HepG2 (cell line): ENCODE data around the gene LRPAP1. TPM values are rescaled to one million over a fixed set of nuclear protein-coding genes. Genes with fewer than 3 reads are reported as not detected.

Experiments used
- ATAC-seq: fragments of 200-7000 bp; cut with Tn5 transposase; 3 replicates; pipeline ENCODE4 v1.9.1; 2020; ENCODE audit warnings: mild to moderate bottlenecking, moderate library complexity
- BruUV-seq: library from RNA; stranded (reverse); fragments of 400-500 nt; replicated peaks from 2 replicates; lab custom pipeline; 2021; lab: Mats Ljungman, UMichigan
- CTCF ChIA-PET: fragments of 300-600 bp; formaldehyde crosslinking; extraction: SDS; loops from one replicate; lab custom pipeline; 2021; ENCODE audit warnings: low total read pairs, inconsistent platforms, low intra/inter-chr PET ratio; lab: Yijun Ruan, JAX
- POLR2A ChIA-PET: fragments of 350-600 bp; sonication (Branson Sonifier 250); formaldehyde crosslinking; loops from one replicate; lab custom pipeline; 2020; ENCODE audit warnings: antibody characterized with exemption, inconsistent platforms; lab: Yijun Ruan, JAX
- DNase-seq: peaks from one replicate; pipeline ENCODE4 v3.0.0-alpha.2; 2015; ENCODE audit warnings: low spot score
- FAIRE-seq: peaks from 3 replicates; lab custom pipeline; 2011; peaks lifted over from hg19 to GRCh38; lab: Jason Lieb, UNC
- H2AFZ ChIP-seq: one replicate; pipeline ENCODE4 v1.6.1; 2011; ENCODE audit warnings: low read length, inconsistent platforms
- H3K27ac ChIP-seq: fragments of 300-600 bp; 3 replicates; pipeline ENCODE4 v1.8.0; 2011; ENCODE audit warnings: mixed run types, mild to moderate bottlenecking, mixed read lengths, low read length, inconsistent platforms; ENCODE audit not compliant: insufficient read depth; ENCODE audit errors: extremely low read length
- H3K27me3 ChIP-seq, 2 experiments: fragments of 200-600 bp in 1 of 2; 2 replicates in 1 of 2; 3 replicates in 1 of 2; pipeline versions ENCODE4 v1.6.0 to v1.8.0; 2011; ENCODE audit warnings: low read length in 2 of 2, mild to moderate bottlenecking in 2 of 2, moderate library complexity in 2 of 2, inconsistent platforms in 1 of 2; ENCODE audit not compliant: insufficient read depth in 2 of 2, control insufficient read depth in 1 of 2
- H3K36me3 ChIP-seq, 2 experiments: fragments of 200-600 bp in 1 of 2; replicated peaks in 1 of 2; 2 replicates in 1 of 2; 3 replicates in 1 of 2; pipeline versions ENCODE4 v1.5.1 to v1.8.0; 2011; ENCODE audit warnings: low read length in 2 of 2, inconsistent platforms in 1 of 2; ENCODE audit not compliant: insufficient read depth in 2 of 2, control insufficient read depth in 1 of 2
- H3K4me1 ChIP-seq: 2 replicates; pipeline ENCODE4 v1.5.1; 2012; ENCODE audit warnings: low read length, inconsistent platforms; ENCODE audit not compliant: insufficient read depth
- H3K4me2 ChIP-seq: 2 replicates; pipeline ENCODE4 v1.6.0; 2011; ENCODE audit warnings: low read depth, low read length, inconsistent platforms
- H3K4me3 ChIP-seq, 3 experiments: fragments of 200-600 bp in 1 of 3; sonication (generic), shearing (Covaris generic) in 1 of 3; replicated peaks in 1 of 3; 2 replicates each; pipeline ENCODE4 v1.5.1; 2011 to 2016; ENCODE audit warnings: low read length in 3 of 3, inconsistent platforms in 2 of 3, low read depth in 2 of 3, mild to moderate bottlenecking in 2 of 3, control low read depth in 1 of 3, mixed read lengths in 1 of 3; ENCODE audit not compliant: insufficient read depth in 1 of 3
- H3K79me2 ChIP-seq: one replicate; pipeline ENCODE4 v1.6.1; 2011; ENCODE audit warnings: low read length, inconsistent platforms; ENCODE audit not compliant: insufficient read depth
- H3K9ac ChIP-seq: 2 replicates; pipeline ENCODE4 v1.6.0; 2011; ENCODE audit warnings: mild to moderate bottlenecking, low read depth, low read length, inconsistent platforms; ENCODE audit not compliant: insufficient read depth
- H3K9me3 ChIP-seq: 2 replicates; pipeline ENCODE4 v1.5.1; 2012; ENCODE audit warnings: mild to moderate bottlenecking, low read length
- H4K20me1 ChIP-seq: 2 replicates; pipeline ENCODE4 v1.6.0; 2011; ENCODE audit warnings: inconsistent platforms, mild to moderate bottlenecking, low read length, moderate library complexity; ENCODE audit not compliant: insufficient read depth
- CENPX ChIP-seq: sonication (generic); formaldehyde crosslinking; IDR thresholded peaks from 2 replicates; pipeline ENCODE4 v1.9.0; 2021; ENCODE audit warnings: mild to moderate bottlenecking, missing genetic modification reagents, moderate library complexity
- GTF2F1 ChIP-seq: fragments of 150-350 bp; IDR thresholded peaks from 2 replicates; pipeline ENCODE4 v1.6.1; 2014; ENCODE audit warnings: low read length
- MXD3 ChIP-seq: IDR thresholded peaks from 2 replicates; pipeline ENCODE4 v1.6.1; 2016; ENCODE audit warnings: mild to moderate bottlenecking, missing biosample characterization, missing genetic modification reagents
- PHF8 ChIP-seq: sonication (generic); formaldehyde crosslinking; IDR thresholded peaks from 2 replicates; pipeline ENCODE4 v1.5.0; 2020; ENCODE audit warnings: missing genetic modification reagents
- REST ChIP-seq, 2 experiments: IDR thresholded peaks; 2 replicates each; pipeline ENCODE4 v1.6.1; 2011 to 2012; ENCODE audit warnings: low read length in 2 of 2, borderline replicate concordance in 1 of 2, low read depth in 1 of 2, mild to moderate bottlenecking in 1 of 2, moderate library complexity in 1 of 2
- RFX1 ChIP-seq: fragments of 450-650 bp; IDR thresholded peaks from 2 replicates; pipeline ENCODE4 v1.6.1; 2017
- SYNCRIP ChIP-seq: fragments of 200-400 bp; formaldehyde crosslinking; IDR thresholded peaks from 2 replicates; pipeline ENCODE4 v1.6.1; 2018; ENCODE audit warnings: mild to moderate bottlenecking, low read depth, low read length; ENCODE audit not compliant: insufficient read depth
- TOE1 ChIP-seq: sonication (generic); formaldehyde crosslinking; IDR thresholded peaks from 2 replicates; pipeline ENCODE4 v1.4.0; 2020; ENCODE audit warnings: mild to moderate bottlenecking, missing genetic modification reagents
- ZBTB2 ChIP-seq: sonication (generic); formaldehyde crosslinking; IDR thresholded peaks from 2 replicates; pipeline ENCODE4 v1.8.0; 2022; ENCODE audit warnings: low read depth, missing genetic modification reagents
- ZBTB38 ChIP-seq: sonication (generic); formaldehyde crosslinking; IDR thresholded peaks from 2 replicates; pipeline ENCODE4 v1.5.1; 2020; ENCODE audit warnings: mild to moderate bottlenecking, missing genetic modification reagents
- ZMYM2 ChIP-seq: sonication (generic); formaldehyde crosslinking; IDR thresholded peaks from 2 replicates; pipeline ENCODE4 v1.8.0; 2022; ENCODE audit warnings: mild to moderate bottlenecking, missing genetic modification reagents
- ZNF205 ChIP-seq: IDR thresholded peaks from 2 replicates; pipeline ENCODE4 v1.6.1; 2018; ENCODE audit warnings: missing biosample characterization, missing genetic modification reagents
- ZNF251 ChIP-seq: sonication (generic); formaldehyde crosslinking; IDR thresholded peaks from 2 replicates; pipeline ENCODE4 v1.9.0; 2021; ENCODE audit warnings: mild to moderate bottlenecking, missing genetic modification reagents
- ZNF317 ChIP-seq: sonication (generic); formaldehyde crosslinking; IDR thresholded peaks from 2 replicates; pipeline ENCODE4 v1.5.0; 2020; ENCODE audit warnings: mild to moderate bottlenecking, missing genetic modification reagents
- ZNF329 ChIP-seq: sonication (generic); formaldehyde crosslinking; IDR thresholded peaks from 2 replicates; pipeline ENCODE4 v1.9.0; 2021; ENCODE audit warnings: low read depth, mild to moderate bottlenecking, missing genetic modification reagents
- ZNF550 ChIP-seq: sonication (generic); formaldehyde crosslinking; IDR thresholded peaks from 2 replicates; pipeline ENCODE4 v1.4.0; 2020; ENCODE audit warnings: mild to moderate bottlenecking, missing genetic modification reagents, borderline replicate concordance
- ZNF792 ChIP-seq: IDR thresholded peaks from 2 replicates; pipeline ENCODE4 v1.6.1; 2016
- WGBS: methylation state at CpG from one replicate; pipeline ENCODE4 v1.1.6; 2017; ENCODE audit warnings: low lambda C conversion rate; 5-methylcytosine and 5-hydroxymethylcytosine counted together
- in situ Hi-C: cut with HindIII; loops from 2 replicates; pipeline ENCODE4 v1.10.0; 2017; ENCODE audit warnings: low pct_unique_long_range_greater_than_20kb; ENCODE audit not compliant: extremely low pct_ligation_motif_present
- intact Hi-C: fragments of 100-400 bp; cut with micrococcal nuclease; formaldehyde crosslinking; loops from one replicate; pipeline ENCODE4 v1.10.0; 2022; ENCODE audit not compliant: unreplicated experiment
- polyA plus RNA-seq, 8 experiments: library from polyadenylated mRNA; depleted of rRNA in 3 of 8; stranded (reverse) in 7 of 8; unstranded in 1 of 8; fragments of >200 nt; fragmentation: Illumina TruSeq in 4 of 8; extraction: Trizol in 4 of 8; gene quantifications; 2 replicates each; pipeline versions ENCODE4 v1.2.1 to v1.2.3, GENCODE V29; 2011 to 2016; ENCODE audit warnings: low read depth in 4 of 8, missing spikeins in 1 of 8, mixed read lengths in 1 of 8; ENCODE audit not compliant: insufficient read depth in 1 of 8
- total RNA-seq, 5 experiments: library from RNA; depleted of rRNA; stranded (reverse); fragments of >200 nt; fragmentation: Illumina TruSeq; extraction: Trizol; gene quantifications; 2 replicates each; pipeline ENCODE4 v1.2.3, GENCODE V29; 2016; ENCODE audit warnings: low read depth in 1 of 5

Gene LRPAP1
- total and polyA plus RNA-seq, 2 of the 13 experiments (the other 11 are each of a cell fraction or from before 2014, with no cell fraction given): 153 to 191 TPM

GRCh38 chr4:3514221-3514780 is 17.9 kb downstream of the LRPAP1 start:
- TF ChIP-seq ZNF550: no peak
- TF ChIP-seq CENPX (CRISPR knock-in tag): no peak
- TF ChIP-seq ZNF205 (CRISPR knock-in tag): no peak
- no peak for TF ChIP-seq RFX1
- no peak for TF ChIP-seq MXD3 (CRISPR knock-in tag)
- TF ChIP-seq ZBTB38: no peak
- TF ChIP-seq ZNF792: no peak
- TF ChIP-seq TOE1 (CRISPR knock-in tag): no peak
- no peak for TF ChIP-seq ZNF329
- no peak for TF ChIP-seq ZMYM2 (CRISPR knock-in tag)
- no peak for TF ChIP-seq ZNF317 (CRISPR knock-in tag)
- TF ChIP-seq REST (IDR thresholded peaks at IDR 0.05; ENCODE audit: borderline replicate concordance in 1 of 2, low read depth in 1 of 2, low read length in 2 of 2): no peak
- no peak for TF ChIP-seq ZNF251 (CRISPR knock-in tag)
- no peak for TF ChIP-seq PHF8 (CRISPR knock-in tag)
- no peak for TF ChIP-seq SYNCRIP
- TF ChIP-seq GTF2F1: no peak
- no peak for TF ChIP-seq ZBTB2 (CRISPR knock-in tag)
- intact Hi-C loops: no loop called here
- no peak for DNase-seq
- Histone ChIP-seq H3K9ac (no peak overlapping the region), H3K36me3 (peaks cover 26 to 70% of the 10 kb centered on the region in 2 experiments), H3K27ac (no peak overlapping the region), H4K20me1 (no peaks in the 10 kb centered on the region), H3K4me2 (no peak overlapping the region), H3K27me3 (no peaks in the 10 kb centered on the region), H2AFZ (no peak overlapping the region), H3K4me3 (no peak overlapping the region), H3K4me1 (no peaks in the 10 kb centered on the region), H3K79me2 (no peaks in the 10 kb centered on the region), H3K9me3 (no peaks in the 10 kb centered on the region)
- FAIRE-seq: no peak
- BruUV-seq: no TSS peak
- no peak for ATAC-seq
- WGBS: 97% methylated on average over 10 of the region's 17 CpGs
- in situ Hi-C loops: no loop called here
- ChIA-PET CTCF (no interaction called here), POLR2A (interaction anchor here (1.5 kb wide), 1 partner anchor 12 kb away, joined by 3 read pairs; no protein-coding TSS in a partner anchor)
